Keratinocyte (primary cell): ENCODE results near the gene NEK6. TPM values are rescaled to one million over a fixed set of nuclear protein-coding genes. Genes with fewer than 3 reads are reported as not detected.

Experiments
- DNase-seq: peaks from one replicate; pipeline ENCODE4 v3.0.0-alpha.2; 2011; ENCODE audit warnings: low read depth, missing footprints, low spot score
- FAIRE-seq: peaks from 2 replicates; lab custom pipeline; 2011; peaks lifted over from hg19 to GRCh38; lab: Jason Lieb, UNC
- H2AFZ ChIP-seq: 2 replicates; pipeline ENCODE4 v1.6.0; 2012; ENCODE audit warnings: low read length, control low read depth, inconsistent platforms; ENCODE audit not compliant: control insufficient read depth
- H3K27ac ChIP-seq: 2 replicates; pipeline ENCODE4 v1.5.1; 2011; ENCODE audit warnings: low read length; ENCODE audit not compliant: control insufficient read depth, insufficient read depth
- H3K27me3 ChIP-seq: 3 replicates; pipeline ENCODE4 v1.6.0; 2011; ENCODE audit warnings: low read length; ENCODE audit not compliant: control insufficient read depth, insufficient read depth; ENCODE audit errors: extremely low read depth
- H3K36me3 ChIP-seq, 2 experiments: 2 replicates in 1 of 2; 3 replicates in 1 of 2; pipeline ENCODE4 v1.5.1; 2011; ENCODE audit warnings: low read length in 2 of 2, mild to moderate bottlenecking in 1 of 2; ENCODE audit not compliant: control insufficient read depth in 2 of 2, insufficient read depth in 2 of 2; ENCODE audit errors: extremely low read depth in 1 of 2
- H3K4me1 ChIP-seq: 3 replicates; pipeline ENCODE4 v1.5.1; 2011; ENCODE audit warnings: low read length; ENCODE audit not compliant: control insufficient read depth, insufficient read depth; ENCODE audit errors: extremely low read depth
- H3K4me2 ChIP-seq: 3 replicates; pipeline ENCODE4 v1.6.0; 2011; ENCODE audit warnings: low read depth, low read length; ENCODE audit not compliant: control insufficient read depth, insufficient read depth; ENCODE audit errors: extremely low read depth
- H3K4me3 ChIP-seq, 3 experiments: fragments of 200-600 bp in 1 of 3; sonication (generic) in 1 of 3; 2 replicates in 2 of 3; 3 replicates in 1 of 3; pipeline ENCODE4 v1.5.1; 2011 to 2016; ENCODE audit warnings: low read length in 3 of 3, mild to moderate bottlenecking in 3 of 3, control low read depth in 2 of 3, inconsistent platforms in 1 of 3, low read depth in 1 of 3, mixed read lengths in 1 of 3, mixed run types in 1 of 3, moderate library complexity in 1 of 3; ENCODE audit not compliant: control insufficient read depth in 2 of 3, insufficient read depth in 2 of 3; ENCODE audit errors: extremely low read depth in 1 of 3
- H3K79me2 ChIP-seq: 2 replicates; pipeline ENCODE4 v1.6.0; 2012; ENCODE audit warnings: low read length; ENCODE audit not compliant: control insufficient read depth, insufficient read depth
- H3K9ac ChIP-seq: 3 replicates; pipeline ENCODE4 v1.6.0; 2011; ENCODE audit warnings: low read length; ENCODE audit not compliant: control insufficient read depth, insufficient read depth; ENCODE audit errors: extremely low read depth
- H3K9me1 ChIP-seq: 3 replicates; pipeline ENCODE4 v1.6.0; 2011; ENCODE audit warnings: low read length; ENCODE audit not compliant: control insufficient read depth, insufficient read depth; ENCODE audit errors: extremely low read depth
- H3K9me3 ChIP-seq: 2 replicates; pipeline ENCODE4 v1.5.1; 2012; ENCODE audit warnings: low read depth, low read length; ENCODE audit not compliant: control insufficient read depth
- H4K20me1 ChIP-seq: 3 replicates; pipeline ENCODE4 v1.6.0; 2011; ENCODE audit warnings: low read length; ENCODE audit not compliant: control insufficient read depth, insufficient read depth; ENCODE audit errors: extremely low read depth
- CTCF ChIP-seq, 3 experiments: IDR thresholded peaks in 1 of 3; conservative IDR thresholded peaks in 1 of 3; optimal IDR thresholded peaks in 1 of 3; 2 replicates in 2 of 3; 3 replicates in 1 of 3; pipeline versions ENCODE3 to v1.5.1; 2011; ENCODE audit warnings: low read length in 3 of 3, mild to moderate bottlenecking in 3 of 3, moderate library complexity in 2 of 3, control low read depth in 1 of 3, inconsistent platforms in 1 of 3; ENCODE audit not compliant: insufficient read depth in 2 of 3; ENCODE audit errors: extremely low read depth in 1 of 3
- EZH2 ChIP-seq: IDR thresholded peaks from one replicate; pipeline ENCODE4 v1.6.1; 2012; ENCODE audit warnings: inconsistent platforms, mild to moderate bottlenecking, low read length, moderate library complexity
- dilution Hi-C: fragments of 300-500 bp; cut with MboI; formaldehyde crosslinking; loops from one replicate; pipeline ENCODE4 v1.7.0; 2020; ENCODE audit warnings: low sequenced_read_pairs; ENCODE audit not compliant: extremely low pct_ligation_motif_present
- polyA plus RNA-seq, 5 experiments: library from polyadenylated mRNA; depleted of rRNA in 3 of 5; stranded (reverse) in 3 of 5; stranded (forward) in 1 of 5; unstranded in 1 of 5; fragments of >200 nt; gene quantifications; 1 replicate in 1 of 5; 2 replicates in 3 of 5; 3 replicates in 1 of 5; pipeline versions ENCODE4 v1.2.1 to v1.2.3, GENCODE V29; 2011 to 2012; ENCODE audit warnings: missing spikeins in 2 of 5, low read depth in 1 of 5, low replicate concordance in 1 of 5

The NEK6 gene
- polyA plus RNA-seq, 1 donor (not counting 4 experiments of a cell fraction or from before 2014, with no cell fraction given), result 56.4 TPM

GRCh38 chr9:124218987-124219461 lies 38.7 kb upstream of the NEK6 start:
- H3K79me2 ChIP-seq, result no peaks in the 10 kb centered on the region
- no peak overlapping the region for H2AFZ ChIP-seq
- TF ChIP-seq CTCF (optimal IDR thresholded peaks at IDR 0.05 in 1 of 3, IDR thresholded peaks at IDR 0.05 in 1 of 3, conservative IDR thresholded peaks at IDR 0.05 in 1 of 3; ENCODE audit: extremely low read depth in 1 of 3, insufficient read depth in 2 of 3, low read length in 3 of 3) (no peak), EZH2 (no peak)
- H3K27me3 ChIP-seq, result peaks cover 26% of the 10 kb centered on the region
- no peak overlapping the region for H3K4me2 ChIP-seq
- no peak overlapping the region for H3K9ac ChIP-seq
- H3K9me3 ChIP-seq, result no peaks in the 10 kb centered on the region
- H3K4me3 ChIP-seq, result no peak overlapping the region
- no peaks in the 10 kb centered on the region for H3K36me3 ChIP-seq
- FAIRE-seq (no peak), DNase-seq (no peak)
- no peak overlapping the region for H3K27ac ChIP-seq
- H4K20me1 ChIP-seq, result no peaks in the 10 kb centered on the region
- no peaks in the 10 kb centered on the region for H3K4me1 ChIP-seq
- no peaks in the 10 kb centered on the region for H3K9me1 ChIP-seq
- dilution Hi-C loops, result no loop called here

- no peaks in the 10 kb centered on the region for H3K4me1 ChIP-seq
- no peak overlapping the region for H3K4me2 ChIP-seq
- H3K27ac ChIP-seq, result no peak overlapping the region
These were observed 36.8 kb upstream of the NEK6 start for GRCh38 chr9:124220946-124221451.

More at GRCh38 chr9:124220946-124221451, 36.8 kb upstream of the NEK6 start:
- Histone ChIP-seq H3K9ac (no peak overlapping the region), H2AFZ (no peak overlapping the region), H3K27me3 (peaks cover 8% of the 10 kb centered on the region), H3K79me2 (no peaks in the 10 kb centered on the region), H4K20me1 (no peaks in the 10 kb centered on the region), H3K4me3 (no peak overlapping the region), H3K9me3 (no peaks in the 10 kb centered on the region), H3K36me3 (no peaks in the 10 kb centered on the region), H3K9me1 (no peaks in the 10 kb centered on the region)
- DNase-seq, result no peak
- no peak for FAIRE-seq
- TF ChIP-seq CTCF (optimal IDR thresholded peaks at IDR 0.05 in 1 of 3, IDR thresholded peaks at IDR 0.05 in 1 of 3, conservative IDR thresholded peaks at IDR 0.05 in 1 of 3; ENCODE audit: extremely low read depth in 1 of 3, insufficient read depth in 2 of 3, low read length in 3 of 3) (no peak), EZH2 (no peak)
- dilution Hi-C loops, result no loop called here
